MM.1S (cell line): Measurements from ENCODE around the gene CENPS.

Experiments
- CTCF ChIP-seq: fragments of 300-600 bp; sonication (generic); IDR thresholded peaks from 2 replicates; pipeline ENCODE4 v1.5.1; 2016; ENCODE audit warnings: antibody characterized with exemption, low read length, mixed read lengths
- EZH2 ChIP-seq: fragments of 300-600 bp; sonication (generic); optimal IDR thresholded peaks from 2 replicates; pipeline ENCODE3; 2017; ENCODE audit warnings: low read depth, mild to moderate bottlenecking, antibody characterized with exemption, low read length, mixed read lengths
- EZH2phosphoT487 ChIP-seq: fragments of 300-600 bp; sonication (generic); IDR thresholded peaks from 2 replicates; pipeline ENCODE4 v1.6.1; 2018; ENCODE audit warnings: antibody characterized with exemption, low read length

- TF ChIP-seq CTCF (no peak), EZH2 (no peak), EZH2phosphoT487 (no peak)
These were observed 27.6 kb downstream of the CENPS start for GRCh38 chr1:10457875-10458274.
